ENCODE results near the gene SLC25A45.

The SLC25A45 gene

GRCh38 chr11:65419772-65420481, 37.5 kb upstream of the SLC25A45 start:
- Histone ChIP-seq H3K9me3 (ENCODE audit: control insufficient read depth, low read length) (no peaks in the 10 kb centered on the region), H3K36me3 (ENCODE audit: control insufficient read depth, insufficient read depth, low read length) (peaks cover 17% of the 10 kb centered on the region), H3K27ac (ENCODE audit: low read depth, low read length, severe bottlenecking) (peak overlapping the region; percentile 99), H3K4me1 (ENCODE audit: control insufficient read depth, insufficient read depth, low read length, poor library complexity, severe bottlenecking) (peaks cover 59% of the 10 kb centered on the region), H3K4me3 (ENCODE audit: extremely low read depth, insufficient read depth, low read length, poor library complexity, severe bottlenecking) (no peak overlapping the region)
- 48 to 54% methylated on average over 5 of the region's 6 CpGs for WGBS, 2 experiments (ENCODE audit: insufficient coverage in 2 of 2)

- Histone ChIP-seq H3K36me3 (ENCODE audit: control insufficient read depth, insufficient read depth, low read length) (peaks cover 12% of the 10 kb centered on the region), H3K9me3 (ENCODE audit: control insufficient read depth, low read length) (no peaks in the 10 kb centered on the region), H3K4me3 (ENCODE audit: extremely low read depth, insufficient read depth, low read length, poor library complexity, severe bottlenecking) (no peak overlapping the region), H3K4me1 (ENCODE audit: control insufficient read depth, insufficient read depth, low read length, poor library complexity, severe bottlenecking) (peaks cover 59% of the 10 kb centered on the region), H3K27ac (ENCODE audit: low read depth, low read length, severe bottlenecking) (peak overlapping the region; percentile 99)
- WGBS, 2 experiments (ENCODE audit: insufficient coverage in 2 of 2): 33 to 70% methylated on average over 4 to 7 of the region's 7 CpGs
Observed at GRCh38 chr11:65419460-65419771, 37.0 kb upstream of the SLC25A45 start.

DNA sequence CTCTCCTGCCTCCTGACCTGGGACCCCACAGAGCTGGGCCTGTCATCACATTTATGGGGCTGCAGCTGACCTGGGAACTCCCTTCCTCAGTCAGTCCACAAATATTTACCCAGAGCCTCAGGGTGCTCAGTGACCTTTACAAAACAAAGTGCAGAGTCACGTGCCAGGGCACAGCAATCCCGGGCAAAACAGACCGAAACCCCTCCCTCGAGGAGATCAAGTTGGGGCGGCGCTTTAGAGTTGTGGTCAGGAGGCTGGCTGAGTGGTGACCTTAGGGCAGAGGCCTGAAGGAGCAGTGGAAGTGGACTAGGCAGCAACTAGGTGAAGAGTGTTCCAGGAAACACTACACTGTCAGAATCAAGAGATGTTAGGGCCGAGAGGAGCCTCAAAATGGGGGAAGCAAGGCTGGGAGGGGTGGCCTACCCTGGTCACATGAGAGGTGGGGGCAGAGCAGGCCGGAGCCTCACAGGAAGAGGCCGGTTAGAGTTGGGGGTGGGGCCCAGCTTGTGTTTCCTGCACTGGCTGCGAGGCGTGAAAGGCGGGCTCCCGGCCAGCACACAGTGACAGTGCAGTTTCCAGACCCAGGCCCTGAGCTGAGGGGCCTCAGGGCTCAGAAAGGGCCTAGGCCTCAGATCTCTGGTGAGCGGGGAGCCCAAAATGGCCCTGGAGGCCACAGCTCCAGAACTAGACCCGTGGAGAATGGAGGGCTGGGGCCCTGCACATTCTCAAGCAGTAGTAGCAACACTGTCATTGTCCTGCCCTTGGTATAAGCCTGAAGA, 36.4 kb upstream of the SLC25A45 start:
- Histone ChIP-seq H3K36me3 (ENCODE audit: control insufficient read depth, insufficient read depth, low read length) (peaks cover 10% of the 10 kb centered on the region), H3K9me3 (ENCODE audit: control insufficient read depth, low read length) (no peaks in the 10 kb centered on the region), H3K4me3 (ENCODE audit: extremely low read depth, insufficient read depth, low read length, poor library complexity, severe bottlenecking) (peak overlapping the region; percentile 20), H3K4me1 (ENCODE audit: control insufficient read depth, insufficient read depth, low read length, poor library complexity, severe bottlenecking) (peaks cover 59% of the 10 kb centered on the region), H3K27ac (ENCODE audit: low read depth, low read length, severe bottlenecking) (peak overlapping the region; percentile 99)
- WGBS, 2 experiments (ENCODE audit: insufficient coverage in 2 of 2): 13 to 17% methylated on average over 12 to 15 of the region's 15 CpGs

DNA sequence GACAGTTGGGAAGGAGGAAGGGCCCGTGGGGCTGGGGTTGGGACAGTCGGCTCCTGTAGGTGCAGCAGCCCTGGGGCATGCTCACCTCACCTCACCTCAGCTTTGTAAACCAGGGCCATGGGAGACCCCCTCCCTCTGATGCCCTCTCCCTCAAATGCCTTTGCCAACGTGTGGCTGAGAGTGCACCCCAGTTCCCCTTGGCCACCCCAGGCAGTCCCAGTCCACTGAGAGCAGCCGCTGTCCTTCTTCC, 35.9 kb upstream of the SLC25A45 start:
- no peaks in the 10 kb centered on the region for H3K9me3 ChIP-seq (ENCODE audit: control insufficient read depth, low read length)
- peaks cover 11% of the 10 kb centered on the region for H3K36me3 ChIP-seq (ENCODE audit: control insufficient read depth, insufficient read depth, low read length)
- H3K4me3 ChIP-seq (ENCODE audit: extremely low read depth, insufficient read depth, low read length, poor library complexity, severe bottlenecking): peak overlapping the region; percentile 20
- 20 to 25% methylated on average over 3 of the region's 4 CpGs for WGBS, 2 experiments (ENCODE audit: insufficient coverage in 2 of 2)
- H3K27ac ChIP-seq (ENCODE audit: low read depth, low read length, severe bottlenecking): peak overlapping the region; percentile 99
- peaks cover 57% of the 10 kb centered on the region for H3K4me1 ChIP-seq (ENCODE audit: control insufficient read depth, insufficient read depth, low read length, poor library complexity, severe bottlenecking)

- Histone ChIP-seq H3K36me3 (ENCODE audit: control insufficient read depth, insufficient read depth, low read length) (peaks cover 10% of the 10 kb centered on the region), H3K27ac (ENCODE audit: low read depth, low read length, severe bottlenecking) (peak overlapping the region; percentile 99), H3K4me1 (ENCODE audit: control insufficient read depth, insufficient read depth, low read length, poor library complexity, severe bottlenecking) (peaks cover 56% of the 10 kb centered on the region), H3K9me3 (ENCODE audit: control insufficient read depth, low read length) (no peaks in the 10 kb centered on the region), H3K4me3 (ENCODE audit: extremely low read depth, insufficient read depth, low read length, poor library complexity, severe bottlenecking) (peak overlapping the region; percentile 20)
- WGBS, 2 experiments (ENCODE audit: insufficient coverage in 2 of 2): 58 to 60% methylated on average over 15 to 18 of the region's 19 CpGs
Observed at GRCh38 chr11:65417702-65418430, 35.4 kb upstream of the SLC25A45 start.

GRCh38 chr11:65416841-65417701, 34.6 kb upstream of the SLC25A45 start:
- 74 to 82% methylated on average over 11 to 14 of the region's 14 CpGs for WGBS, 2 experiments (ENCODE audit: insufficient coverage in 2 of 2)
- peaks cover 17% of the 10 kb centered on the region for H3K36me3 ChIP-seq (ENCODE audit: control insufficient read depth, insufficient read depth, low read length)
- peak overlapping the region; percentile 99 for H3K27ac ChIP-seq (ENCODE audit: low read depth, low read length, severe bottlenecking)
- no peaks in the 10 kb centered on the region for H3K9me3 ChIP-seq (ENCODE audit: control insufficient read depth, low read length)
- no peak overlapping the region for H3K4me3 ChIP-seq (ENCODE audit: extremely low read depth, insufficient read depth, low read length, poor library complexity, severe bottlenecking)
- peaks cover 56% of the 10 kb centered on the region for H3K4me1 ChIP-seq (ENCODE audit: control insufficient read depth, insufficient read depth, low read length, poor library complexity, severe bottlenecking)

- peaks cover 24% of the 10 kb centered on the region for H3K36me3 ChIP-seq (ENCODE audit: control insufficient read depth, insufficient read depth, low read length)
- H3K9me3 ChIP-seq (ENCODE audit: control insufficient read depth, low read length): no peaks in the 10 kb centered on the region
- H3K4me1 ChIP-seq (ENCODE audit: control insufficient read depth, insufficient read depth, low read length, poor library complexity, severe bottlenecking): peaks cover 50% of the 10 kb centered on the region
- no peak overlapping the region for H3K4me3 ChIP-seq (ENCODE audit: extremely low read depth, insufficient read depth, low read length, poor library complexity, severe bottlenecking)
- peak overlapping the region; percentile 99 for H3K27ac ChIP-seq (ENCODE audit: low read depth, low read length, severe bottlenecking)
- WGBS, 2 experiments (ENCODE audit: insufficient coverage in 2 of 2): 3 to 9% methylated on average over 14 to 16 of the region's 18 CpGs
Observed at GRCh38 chr11:65416341-65416824, 33.9 kb upstream of the SLC25A45 start.

GRCh38 chr11:65415499-65416340, 33.3 kb upstream of the SLC25A45 start:
- H3K27ac ChIP-seq (ENCODE audit: low read depth, low read length, severe bottlenecking): peak overlapping the region; percentile 99
- H3K9me3 ChIP-seq (ENCODE audit: control insufficient read depth, low read length): no peaks in the 10 kb centered on the region
- WGBS, 2 experiments (ENCODE audit: insufficient coverage in 2 of 2): 88 to 89% methylated on average over 9 to 10 of the region's 11 CpGs
- H3K36me3 ChIP-seq (ENCODE audit: control insufficient read depth, insufficient read depth, low read length): peaks cover 31% of the 10 kb centered on the region
- no peak overlapping the region for H3K4me3 ChIP-seq (ENCODE audit: extremely low read depth, insufficient read depth, low read length, poor library complexity, severe bottlenecking)
- H3K4me1 ChIP-seq (ENCODE audit: control insufficient read depth, insufficient read depth, low read length, poor library complexity, severe bottlenecking): peaks cover 45% of the 10 kb centered on the region

GRCh38 chr11:65414776-65415498, 32.5 kb upstream of the SLC25A45 start:
- Histone ChIP-seq H3K9me3 (ENCODE audit: control insufficient read depth, low read length) (no peaks in the 10 kb centered on the region), H3K4me1 (ENCODE audit: control insufficient read depth, insufficient read depth, low read length, poor library complexity, severe bottlenecking) (peaks cover 39% of the 10 kb centered on the region), H3K36me3 (ENCODE audit: control insufficient read depth, insufficient read depth, low read length) (peaks cover 35% of the 10 kb centered on the region), H3K27ac (ENCODE audit: low read depth, low read length, severe bottlenecking) (peak overlapping the region; percentile 51), H3K4me3 (ENCODE audit: extremely low read depth, insufficient read depth, low read length, poor library complexity, severe bottlenecking) (no peak overlapping the region)
- 91 to 96% methylated on average over 11 of the region's 11 CpGs for WGBS, 2 experiments (ENCODE audit: insufficient coverage in 2 of 2)

All from mesodermal cell (in vitro differentiated cells).